ENCODE results near the gene SLIT3.

The SLIT3 gene

DNA sequence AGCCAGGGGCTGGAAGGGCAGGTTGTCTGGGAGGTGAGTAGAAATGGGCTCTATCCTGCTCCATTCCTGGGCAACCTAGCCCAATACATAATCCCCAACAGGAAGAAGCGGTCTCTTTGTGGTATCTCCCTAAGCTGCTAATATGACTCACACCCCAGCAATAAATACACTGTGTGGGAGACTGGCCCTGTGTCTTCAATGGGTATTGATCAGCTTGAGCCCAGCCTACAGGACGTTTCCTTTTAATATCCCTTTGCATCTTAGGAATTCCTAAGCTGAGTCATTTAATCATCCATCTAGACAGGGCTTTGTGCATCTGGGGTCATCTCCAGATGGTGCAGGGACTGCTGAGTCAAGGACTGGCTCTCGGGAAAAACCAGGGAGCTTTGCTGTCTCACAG is 514.8 kb downstream of the SLIT3 start:
- DNase-seq (ENCODE audit: low read depth in 1 of 2, low spot score in 1 of 2): no peak

GRCh38 chr5:168784454-168784853 is 516.5 kb downstream of the SLIT3 start:
- no peak for DNase-seq (ENCODE audit: low read depth in 1 of 2, low spot score in 1 of 2)

DNA sequence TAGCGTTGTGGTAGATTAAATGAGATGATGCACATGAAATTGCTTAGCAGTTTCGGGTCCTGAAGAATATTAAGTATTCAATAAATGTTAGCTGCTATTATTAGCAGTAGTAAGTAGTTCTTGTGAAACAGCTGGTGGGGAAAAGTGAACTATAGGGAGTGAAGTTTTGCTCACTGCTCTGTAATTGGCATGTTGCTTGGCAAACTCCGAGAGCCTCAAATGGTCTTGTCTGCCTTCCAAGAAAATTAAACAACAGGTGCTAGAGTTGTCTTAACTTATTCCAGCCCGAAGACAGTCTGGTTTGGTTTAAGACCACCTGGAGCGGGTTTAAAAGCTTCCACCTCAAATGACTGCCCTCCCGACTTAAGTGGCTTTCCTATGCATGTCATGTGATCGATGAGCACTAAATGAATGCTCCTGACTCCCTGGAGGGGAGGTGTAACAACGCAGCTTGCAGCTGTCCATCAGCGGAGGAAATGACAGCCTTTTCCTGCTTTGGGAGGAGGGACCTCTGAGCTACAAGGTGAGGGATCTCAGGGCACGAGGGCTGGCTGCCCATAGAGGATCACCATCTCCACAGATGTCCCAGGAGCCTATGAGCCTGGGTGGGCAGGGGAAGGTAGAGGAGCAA is 518.9 kb downstream of the SLIT3 start:
- no peak for DNase-seq (ENCODE audit: low read depth in 1 of 2, low spot score in 1 of 2)

GRCh38 chr5:168780888-168781287 is 520.1 kb downstream of the SLIT3 start:
- no peak for DNase-seq (ENCODE audit: low read depth in 1 of 2, low spot score in 1 of 2)

DNA sequence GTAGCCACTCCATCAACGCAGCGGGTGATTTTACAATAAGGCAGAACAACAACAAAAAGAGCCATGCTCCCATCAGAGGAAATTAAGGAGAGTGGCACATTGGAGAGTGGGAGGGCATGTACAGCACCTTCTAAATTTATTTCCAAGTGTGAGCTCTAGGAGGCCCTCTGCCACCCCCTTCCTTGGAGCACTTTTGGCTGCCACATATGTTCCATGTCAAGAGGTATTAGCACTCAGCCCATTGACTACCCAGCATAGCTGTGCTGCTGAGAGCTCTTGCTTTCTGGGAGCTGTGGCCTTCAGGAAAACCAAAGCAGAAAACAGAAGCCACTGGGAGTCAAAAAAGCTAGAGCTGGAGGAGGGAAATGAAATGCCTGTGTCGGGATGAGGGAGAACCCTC is 521.6 kb downstream of the SLIT3 start:
- no peak for DNase-seq (ENCODE audit: low read depth in 1 of 2, low spot score in 1 of 2)

DNA sequence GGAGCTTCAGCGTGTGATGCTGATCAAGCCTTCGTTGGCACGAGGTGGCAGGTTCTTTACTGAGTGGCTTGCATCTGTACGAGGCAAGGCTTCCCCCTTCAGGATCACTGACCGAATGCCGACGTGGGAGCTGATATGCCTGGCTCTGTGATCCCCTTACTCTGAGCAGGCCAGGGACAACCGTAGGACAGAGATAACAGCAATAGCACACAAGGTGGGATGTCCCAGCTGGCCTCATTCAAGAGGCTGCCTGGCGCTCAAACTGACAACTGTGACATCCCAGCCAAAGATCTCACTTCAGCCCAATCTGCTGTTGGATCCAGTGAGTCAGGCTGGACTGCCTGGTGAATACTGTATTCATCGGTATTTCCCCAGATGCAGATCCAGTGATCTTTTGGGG is 522.4 kb downstream of the SLIT3 start:
- no peak for DNase-seq (ENCODE audit: low read depth in 1 of 2, low spot score in 1 of 2)

DNA sequence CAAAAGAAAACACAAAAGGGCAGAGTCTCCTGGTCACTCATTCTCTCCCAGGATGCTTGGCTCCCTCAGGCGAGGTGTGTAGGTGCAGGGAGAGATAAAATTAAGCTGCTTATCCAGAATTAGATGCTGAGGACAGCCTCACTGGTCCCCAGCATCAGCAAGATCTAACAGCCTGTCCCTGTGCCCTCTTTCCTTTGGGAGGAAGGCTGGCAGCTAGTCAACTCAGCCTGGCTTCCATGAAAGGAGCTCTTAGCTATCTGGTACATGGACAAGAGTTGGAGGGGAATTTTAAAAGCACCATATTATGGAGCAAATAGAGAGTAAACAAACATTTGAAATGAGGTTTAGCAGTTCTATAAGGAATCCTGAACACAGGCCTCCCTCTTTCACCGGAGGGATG is 523.3 kb downstream of the SLIT3 start:
- no peak for DNase-seq (ENCODE audit: low read depth in 1 of 2, low spot score in 1 of 2)

GRCh38 chr5:168776070-168776469 is 524.9 kb downstream of the SLIT3 start:
- DNase-seq (ENCODE audit: low read depth in 1 of 2, low spot score in 1 of 2): no peak

- no peak for DNase-seq (ENCODE audit: low read depth in 1 of 2, low spot score in 1 of 2)
These were observed 527.7 kb downstream of the SLIT3 start for GRCh38 chr5:168773226-168773625.

GRCh38 chr5:168772316-168772961 is 528.5 kb downstream of the SLIT3 start:
- no peak for DNase-seq (ENCODE audit: low read depth in 1 of 2, low spot score in 1 of 2)

GRCh38 chr5:168771678-168772077 is 529.3 kb downstream of the SLIT3 start:
- DNase-seq (ENCODE audit: low read depth in 1 of 2, low spot score in 1 of 2): no peak

DNA sequence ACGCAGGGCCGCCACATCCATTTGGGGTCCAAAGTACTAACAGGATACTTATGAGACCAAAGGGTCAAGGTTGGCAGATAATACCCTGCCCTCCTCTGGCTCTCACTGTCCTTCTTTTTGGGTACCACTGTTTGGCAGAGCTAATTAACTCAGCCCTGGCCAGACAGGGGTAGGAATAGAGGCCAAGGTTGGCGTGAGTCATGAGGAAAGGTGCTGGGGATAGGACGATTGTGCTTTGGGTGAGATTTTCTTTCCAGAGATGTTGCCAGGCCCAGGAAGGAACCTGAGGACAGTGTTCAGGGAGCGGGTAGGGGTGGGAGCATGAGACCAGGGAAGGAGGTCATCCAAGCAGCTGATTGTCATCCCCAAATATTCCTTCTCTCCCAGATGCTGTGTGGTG is 529.9 kb downstream of the SLIT3 start:
- no peak for DNase-seq (ENCODE audit: low read depth in 1 of 2, low spot score in 1 of 2)

DNA sequence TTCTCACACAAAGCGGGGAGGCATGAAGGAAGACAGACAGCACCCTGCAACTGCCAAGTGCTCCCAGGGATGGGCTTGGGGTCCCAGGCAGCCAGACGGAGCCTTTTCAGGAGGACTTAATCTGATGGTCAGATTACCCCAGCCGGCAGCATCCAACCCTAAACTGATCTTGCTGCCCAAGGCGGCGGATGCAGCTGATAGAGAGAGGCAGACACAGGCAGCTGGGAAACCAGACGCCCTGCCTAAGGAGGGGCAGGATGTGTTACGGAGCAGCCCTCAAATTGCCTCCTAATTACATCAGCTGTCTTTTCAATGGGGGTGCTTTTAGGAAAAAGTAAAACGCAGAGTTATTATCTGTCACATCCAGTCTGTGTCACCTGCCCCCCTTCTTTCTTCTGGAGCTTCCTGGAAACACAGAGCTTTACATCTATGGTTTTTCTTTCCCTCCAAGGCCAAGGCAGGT is 530.9 kb downstream of the SLIT3 start:
- DNase-seq (ENCODE audit: low read depth in 1 of 2, low spot score in 1 of 2): no peak

DNA sequence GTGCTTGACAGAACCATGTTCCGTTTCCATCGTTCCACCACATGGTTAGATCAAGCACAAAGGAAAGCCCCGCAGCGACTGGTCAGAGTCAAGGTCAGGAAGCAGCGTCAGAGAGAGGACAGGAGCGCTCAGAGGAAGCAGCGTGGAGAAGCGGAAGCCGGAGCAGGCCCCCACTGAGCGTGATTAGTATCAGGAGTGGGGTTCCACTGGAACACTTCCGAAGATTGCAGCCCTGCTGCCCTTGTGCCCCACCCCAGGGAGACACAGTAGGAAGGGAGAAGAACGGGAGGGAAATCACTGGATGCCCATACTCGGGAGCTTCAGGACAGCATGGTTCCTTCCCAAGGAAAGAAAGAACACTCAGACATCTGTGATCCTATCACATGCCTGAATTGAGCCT is 532.8 kb downstream of the SLIT3 start:
- no peak for DNase-seq (ENCODE audit: low read depth in 1 of 2, low spot score in 1 of 2)

GRCh38 chr5:168766426-168766700 is 534.6 kb downstream of the SLIT3 start:
- no peak for DNase-seq (ENCODE audit: low read depth in 1 of 2, low spot score in 1 of 2)

GRCh38 chr5:168765551-168766425 is 535.2 kb downstream of the SLIT3 start:
- DNase-seq (ENCODE audit: low read depth in 1 of 2, low spot score in 1 of 2): no peak

- no peak for DNase-seq (ENCODE audit: low read depth in 1 of 2, low spot score in 1 of 2)
These were observed 535.8 kb downstream of the SLIT3 start for GRCh38 chr5:168765086-168765550.

GRCh38 chr5:168756453-168757391 is 544.2 kb downstream of the SLIT3 start:
- DNase-seq (ENCODE audit: low read depth in 1 of 2, low spot score in 1 of 2): no peak

- no peak for DNase-seq (ENCODE audit: low read depth in 1 of 2, low spot score in 1 of 2)
These were observed 545.3 kb downstream of the SLIT3 start for GRCh38 chr5:168755548-168756093.

- no peak for DNase-seq (ENCODE audit: low read depth in 1 of 2, low spot score in 1 of 2)
These were observed 547.2 kb downstream of the SLIT3 start for GRCh38 chr5:168753691-168754254.

All from stimulated activated CD4-positive, alpha-beta T cell treated with anti-CD3 and anti-CD28 coated beads, Interleukin-15, amount 100 ng/mL, for 1 hour (primary cell).